ENCODE data around the gene EFNA3. TPM values are rescaled to one million over a fixed set of nuclear protein-coding genes. Genes with fewer than 3 reads are reported as not detected.

The EFNA3 gene
- polyA plus RNA-seq, 3 donors, result 6.3 to 8.8 (median 8.4) TPM

GRCh38 chr1:155128755-155129473 is 50.3 kb downstream of the EFNA3 start:
- DNase-seq, result no peak

GRCh38 chr1:155130272-155131006 is 51.8 kb downstream of the EFNA3 start:
- no peak for DNase-seq

- DNase-seq, result no peak
Measured at GRCh38 chr1:155131285-155131684, 52.6 kb downstream of the EFNA3 start.

- no peak for DNase-seq
Measured at GRCh38 chr1:155131856-155132255, 53.2 kb downstream of the EFNA3 start.

DNA sequence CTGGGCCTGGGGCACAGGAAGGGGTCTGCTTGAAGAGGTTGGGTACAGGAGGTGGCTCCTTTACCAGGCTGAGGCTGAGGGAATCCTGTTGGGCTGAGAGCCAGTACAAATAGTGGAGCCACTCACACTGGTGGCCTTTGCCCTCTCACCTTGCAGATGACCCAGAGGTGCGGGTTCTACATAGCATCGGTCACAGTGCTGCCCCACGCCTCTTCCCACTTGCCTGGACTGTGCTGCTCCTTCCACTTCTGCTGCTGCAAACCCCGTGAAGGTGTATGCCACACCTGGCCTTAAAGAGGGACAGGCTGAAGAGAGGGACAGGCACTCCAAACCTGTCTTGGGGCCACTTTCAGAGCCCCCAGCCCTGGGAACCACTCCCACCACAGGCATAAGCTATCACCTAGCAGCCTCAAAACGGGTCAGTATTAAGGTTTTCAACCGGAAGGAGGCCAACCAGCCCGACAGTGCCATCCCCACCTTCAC is 55.2 kb downstream of the EFNA3 start:
- no peak for DNase-seq

DNA sequence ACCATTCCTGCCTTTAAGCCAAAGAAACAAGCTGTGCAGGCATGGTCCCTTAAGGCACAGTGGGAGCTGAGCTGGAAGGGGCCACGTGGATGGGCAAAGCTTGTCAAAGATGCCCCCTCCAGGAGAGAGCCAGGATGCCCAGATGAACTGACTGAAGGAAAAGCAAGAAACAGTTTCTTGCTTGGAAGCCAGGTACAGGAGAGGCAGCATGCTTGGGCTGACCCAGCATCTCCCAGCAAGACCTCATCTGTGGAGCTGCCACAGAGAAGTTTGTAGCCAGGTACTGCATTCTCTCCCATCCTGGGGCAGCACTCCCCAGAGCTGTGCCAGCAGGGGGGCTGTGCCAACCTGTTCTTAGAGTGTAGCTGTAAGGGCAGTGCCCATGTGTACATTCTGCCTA is 55.7 kb downstream of the EFNA3 start:
- DNase-seq, result no peak

GRCh38 chr1:155134880-155135414 is 56.3 kb downstream of the EFNA3 start:
- peak; percentile 82 for DNase-seq

DNA sequence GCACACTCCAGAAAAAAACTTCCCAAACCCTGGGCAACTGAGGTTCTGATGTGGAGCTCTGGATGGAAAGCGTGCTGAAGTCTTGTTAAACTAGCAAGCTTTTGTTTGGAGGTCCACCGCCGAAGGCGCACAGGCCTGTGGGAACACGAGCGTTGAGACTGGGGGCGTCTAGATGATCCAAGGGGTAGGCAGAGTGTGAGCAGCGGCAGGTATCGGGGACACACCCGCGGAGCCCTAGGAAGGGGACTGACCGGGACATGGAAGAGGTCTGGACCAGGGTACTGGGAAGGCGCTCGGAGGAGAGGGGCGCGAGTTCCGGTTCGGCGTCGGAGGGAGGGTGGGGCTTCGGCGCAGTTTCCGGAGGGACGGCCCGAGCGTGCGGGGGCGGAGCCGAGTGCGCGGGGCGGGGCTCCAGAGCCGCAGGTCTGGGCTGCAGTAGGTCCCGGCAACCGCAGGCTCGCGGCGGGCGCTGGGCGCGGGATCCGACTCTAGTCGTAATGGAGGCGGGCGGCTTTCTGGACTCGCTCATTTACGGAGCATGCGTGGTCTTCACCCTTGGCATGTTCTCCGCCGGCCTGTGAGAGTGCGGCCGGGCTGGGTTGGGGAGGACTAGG is 56.9 kb downstream of the EFNA3 start, which contains the start of gene SLC50A1:
SLC50A1 (plus strand) TSS at position 438 of the 614 bp plus-strand sequence; CDS start at position 498, 60 bp downstream.
- peak; percentile 93 for DNase-seq

DNA sequence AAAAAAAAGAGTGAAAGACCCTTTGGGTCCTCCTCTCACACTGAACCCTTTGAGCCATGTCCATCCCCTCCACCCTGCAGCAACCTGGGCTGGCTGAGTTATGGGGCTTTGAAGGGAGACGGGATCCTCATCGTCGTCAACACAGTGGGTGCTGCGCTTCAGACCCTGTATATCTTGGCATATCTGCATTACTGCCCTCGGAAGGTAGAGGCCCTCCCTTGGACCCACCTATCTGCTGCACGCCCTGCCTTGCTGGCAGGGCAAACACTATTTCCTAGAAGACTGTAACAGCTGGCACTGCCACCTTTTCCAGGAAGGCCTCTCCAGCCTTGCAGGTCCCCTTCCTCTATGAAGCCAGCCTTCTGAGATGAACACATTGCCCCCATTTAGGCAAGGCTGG is 58.1 kb downstream of the EFNA3 start:
- no peak for DNase-seq

Other genes with a start within 250 kb of the EFNA3 start
- gene KCNN3, start 208.6 kb upstream of the EFNA3 start, polyA plus RNA-seq (ENCODE audit: insufficient read length in 3 of 3), result 1 to 10 TPM; 2.2 to 2.6 (median 2.3) TPM
- 10 to 100 TPM; 44.1 to 47.2 (median 44.2) TPM for gene PMVK, start 142.1 kb upstream of the EFNA3 start, polyA plus RNA-seq (ENCODE audit: insufficient read length in 3 of 3)
- 10 to 100 TPM; 76.2 to 80.3 (median 76.6) TPM for gene PBXIP1, start 122.7 kb upstream of the EFNA3 start, polyA plus RNA-seq (ENCODE audit: insufficient read length in 3 of 3)
- 10 to 100 TPM; 47.4 to 52.1 (median 51.6) TPM for gene PYGO2, start 117.1 kb upstream of the EFNA3 start, polyA plus RNA-seq (ENCODE audit: insufficient read length in 3 of 3)
- 10 to 100 TPM; 74.6 to 91.3 (median 81.7) TPM for gene SHC1, start 108.1 kb upstream of the EFNA3 start, polyA plus RNA-seq (ENCODE audit: insufficient read length in 3 of 3)
- gene CKS1B, start 104.2 kb upstream of the EFNA3 start, polyA plus RNA-seq (ENCODE audit: insufficient read length in 3 of 3), result 100 to 1,000 TPM in 1 of 3 donors, 10 to 100 TPM in 2; 88.0 to 105 (median 96.5) TPM
- 10 to 100 TPM; 34.1 to 39.0 (median 38.4) TPM for gene FLAD1, start 95.5 kb upstream of the EFNA3 start, polyA plus RNA-seq (ENCODE audit: insufficient read length in 3 of 3)
- gene LENEP, start 85.3 kb upstream of the EFNA3 start, polyA plus RNA-seq (ENCODE audit: insufficient read length in 3 of 3), result 1 to 10 TPM in 1 of 3 donors, under 1 TPM in 2; 0.36 to 1.5 (median 0.87) TPM
- gene ZBTB7B, start 76.0 kb upstream of the EFNA3 start, polyA plus RNA-seq (ENCODE audit: insufficient read length in 3 of 3), result 10 to 100 TPM; 15.9 to 18.0 (median 16.3) TPM
- 1 to 10 TPM; 1.9 to 2.8 (median 2.2) TPM for gene DCST2, start 45.1 kb upstream of the EFNA3 start, polyA plus RNA-seq (ENCODE audit: insufficient read length in 3 of 3)
- gene DCST1, start 45.0 kb upstream of the EFNA3 start, polyA plus RNA-seq (ENCODE audit: insufficient read length in 3 of 3), result under 1 TPM; 0.38 to 0.61 (median 0.41) TPM
- 10 to 100 TPM; 57.5 to 62.8 (median 58.0) TPM for gene ADAM15, start 27.5 kb upstream of the EFNA3 start, polyA plus RNA-seq (ENCODE audit: insufficient read length in 3 of 3)
- 10 to 100 TPM; 22.1 to 23.7 (median 23.0) TPM for gene EFNA4, start 15.1 kb upstream of the EFNA3 start, polyA plus RNA-seq (ENCODE audit: insufficient read length in 3 of 3)
- gene EFNA1, start 49.0 kb downstream of the EFNA3 start, polyA plus RNA-seq (ENCODE audit: insufficient read length in 3 of 3), result 10 to 100 TPM; 66.7 to 79.3 (median 73.3) TPM
- 10 to 100 TPM; 45.3 to 61.3 (median 51.2) TPM for gene SLC50A1, start 57.0 kb downstream of the EFNA3 start, polyA plus RNA-seq (ENCODE audit: insufficient read length in 3 of 3)
- gene DPM3, start 61.7 kb downstream of the EFNA3 start, polyA plus RNA-seq (ENCODE audit: insufficient read length in 3 of 3), result 10 to 100 TPM; 38.6 to 55.8 (median 50.3) TPM
- 100 to 1,000 TPM; 120 to 146 (median 127) TPM for gene KRTCAP2, start 94.5 kb downstream of the EFNA3 start, polyA plus RNA-seq (ENCODE audit: insufficient read length in 3 of 3)
- 1 to 10 TPM; 3.8 to 5.8 (median 5.8) TPM for gene TRIM46, start 95.0 kb downstream of the EFNA3 start, polyA plus RNA-seq (ENCODE audit: insufficient read length in 3 of 3)
- 10 to 100 TPM; 32.3 to 50.0 (median 43.0) TPM for gene THBS3, start 129.1 kb downstream of the EFNA3 start, polyA plus RNA-seq (ENCODE audit: insufficient read length in 3 of 3)
- 10 to 100 TPM; 43.4 to 50.1 (median 48.6) TPM for gene MTX1, start 129.9 kb downstream of the EFNA3 start, polyA plus RNA-seq (ENCODE audit: insufficient read length in 3 of 3)
- gene ENTREP3, start 176.6 kb downstream of the EFNA3 start, polyA plus RNA-seq (ENCODE audit: insufficient read length in 3 of 3), result 10 to 100 TPM; 26.6 to 33.0 (median 31.9) TPM
- gene SCAMP3, start 183.5 kb downstream of the EFNA3 start, polyA plus RNA-seq (ENCODE audit: insufficient read length in 3 of 3), result 10 to 100 TPM; 66.7 to 68.5 (median 67.2) TPM
- 10 to 100 TPM; 79.4 to 90.5 (median 89.7) TPM for gene CLK2, start 194.7 kb downstream of the EFNA3 start, polyA plus RNA-seq (ENCODE audit: insufficient read length in 3 of 3)
- gene HCN3, start 198.6 kb downstream of the EFNA3 start, polyA plus RNA-seq (ENCODE audit: insufficient read length in 3 of 3), result 10 to 100 TPM; 11.6 to 13.7 (median 12.2) TPM
- gene PKLR, start 222.6 kb downstream of the EFNA3 start, polyA plus RNA-seq (ENCODE audit: insufficient read length in 3 of 3), result 10 to 100 TPM in 1 of 3 donors, 1 to 10 TPM in 2; 8.6 to 11.8 (median 9.1) TPM
- 100 to 1,000 TPM; 183 to 207 (median 202) TPM for gene FDPS, start 230.0 kb downstream of the EFNA3 start, polyA plus RNA-seq (ENCODE audit: insufficient read length in 3 of 3)
- gene RUSC1, start 242.1 kb downstream of the EFNA3 start, polyA plus RNA-seq (ENCODE audit: insufficient read length in 3 of 3), result 10 to 100 TPM; 35.9 to 41.7 (median 41.0) TPM